Measurements from ENCODE around the gene UBXN7. TPM values are rescaled to one million over a fixed set of nuclear protein-coding genes. Genes with fewer than 3 reads are reported as not detected.

The UBXN7 gene
- total RNA-seq, 1 experiment from 2014 or later = 67.0 TPM

- ChIA-PET CTCF (no interaction called here), POLR2A (no interaction called here)
- BruUV-seq (replicated peaks) = no TSS peak
These were observed 82.2 kb downstream of the UBXN7 start for GRCh38 chr3:196350067-196350466.

GRCh38 chr3:196348698-196349097 lies 83.5 kb downstream of the UBXN7 start:
- POLR2A ChIA-PET = no interaction called here
- BruUV-seq (replicated peaks) = no TSS peak
- RAD21 ChIA-PET (ENCODE audit: low non-redundant PET in 1 of 2, low total read pairs in 2 of 2, uncharacterized antibody in 2 of 2, unreplicated experiment in 2 of 2) = no interaction called here

More at GRCh38 chr3:196350067-196350466, 82.2 kb downstream of the UBXN7 start:
- RAD21 ChIA-PET (ENCODE audit: low non-redundant PET in 1 of 2, low total read pairs in 2 of 2, uncharacterized antibody in 2 of 2, unreplicated experiment in 2 of 2) = no interaction called here
- TF ChIP-seq RAD21 (IDR thresholded peaks at IDR 0.05; ENCODE audit: low read depth) (no peak), CEBPB (IDR thresholded peaks at IDR 0.05; ENCODE audit: low read depth) (no peak), EZH2 (IDR thresholded peaks at IDR 0.05) (no peak), ZBTB33 (IDR thresholded peaks at IDR 0.05; ENCODE audit: extremely low read depth, insufficient replicate concordance, low read length) (no peak), POLR2AphosphoS5 (IDR thresholded peaks at IDR 0.05; ENCODE audit: low read depth, low read length) (no peak), JUND (IDR thresholded peaks at IDR 0.05) (no peak), CBX3 (IDR thresholded peaks at IDR 0.05; ENCODE audit: low read depth) (no peak), POLR2A (IDR thresholded peaks at IDR 0.05; ENCODE audit: borderline replicate concordance, extremely low read depth, insufficient read depth, insufficient read length) (no peak)
- no peaks in the 10 kb centered on the region for H3K9me3 ChIP-seq (ENCODE audit: control insufficient read depth in 1 of 2, insufficient read depth in 1 of 2, low read depth in 1 of 2, low read length in 2 of 2)
- H4K20me1 ChIP-seq (ENCODE audit: insufficient read depth) = no peaks in the 10 kb centered on the region
- no peak overlapping the region for H3K27ac ChIP-seq (ENCODE audit: low read depth, low read length)
- no peak for DNase-seq (ENCODE audit: low read depth, low spot score)
- intact Hi-C loops (cut with micrococcal nuclease) = no loop called here
- H3K36me3 ChIP-seq (ENCODE audit: control insufficient read depth in 1 of 2, insufficient read depth in 2 of 2, low read length in 2 of 2) = peaks cover under 1 to 5% of the 10 kb centered on the region in 2 experiments; a peak in 2 of 4 replicates
- H2AFZ ChIP-seq (ENCODE audit: low read depth, low read length, poor library complexity, severe bottlenecking) = no peak overlapping the region
- no peak for ATAC-seq
- H3K79me2 ChIP-seq (ENCODE audit: insufficient read depth, low read length) = no peaks in the 10 kb centered on the region
- H3K4me3 ChIP-seq (replicated peaks in 1 of 2; ENCODE audit: low read depth in 1 of 2, low read length in 2 of 2) = no peak overlapping the region
- no peak overlapping the region for H3K9ac ChIP-seq (ENCODE audit: low read length)
- H3K4me2 ChIP-seq (ENCODE audit: low read length) = no peak overlapping the region
- no peaks in the 10 kb centered on the region for H3K27me3 ChIP-seq (ENCODE audit: insufficient read depth, low read length)
- H3K4me1 ChIP-seq (ENCODE audit: control insufficient read depth in 1 of 2, insufficient read depth in 2 of 2, low read length in 2 of 2) = no peaks in the 10 kb centered on the region
- H3K9me2 ChIP-seq (ENCODE audit: insufficient read depth) = no peaks in the 10 kb centered on the region

More at GRCh38 chr3:196348698-196349097, 83.5 kb downstream of the UBXN7 start:
- Histone ChIP-seq H3K27me3 (ENCODE audit: insufficient read depth, low read length) (no peaks in the 10 kb centered on the region), H3K27ac (ENCODE audit: low read depth, low read length) (no peak overlapping the region), H3K9ac (ENCODE audit: low read length) (no peak overlapping the region), H3K9me3 (ENCODE audit: control insufficient read depth in 1 of 2, insufficient read depth in 1 of 2, low read depth in 1 of 2, low read length in 2 of 2) (no peaks in the 10 kb centered on the region), H4K20me1 (ENCODE audit: insufficient read depth) (no peaks in the 10 kb centered on the region), H3K4me2 (ENCODE audit: low read length) (no peak overlapping the region), H2AFZ (ENCODE audit: low read depth, low read length, poor library complexity, severe bottlenecking) (no peak overlapping the region), H3K79me2 (ENCODE audit: insufficient read depth, low read length) (no peaks in the 10 kb centered on the region), H3K36me3 (ENCODE audit: control insufficient read depth in 1 of 2, insufficient read depth in 2 of 2, low read length in 2 of 2) (peaks cover 0 to 5% of the 10 kb centered on the region in 2 experiments; a peak in 1 of 4 replicates), H3K4me1 (ENCODE audit: control insufficient read depth in 1 of 2, insufficient read depth in 2 of 2, low read length in 2 of 2) (no peaks in the 10 kb centered on the region), H3K4me3 (replicated peaks in 1 of 2; ENCODE audit: low read depth in 1 of 2, low read length in 2 of 2) (no peak overlapping the region), H3K9me2 (ENCODE audit: insufficient read depth) (no peaks in the 10 kb centered on the region)
- CTCF ChIA-PET = no interaction called here
- TF ChIP-seq ZFX (IDR thresholded peaks at IDR 0.05) = no peak
- no peak for TF ChIP-seq EZH2 (IDR thresholded peaks at IDR 0.05)
- TF ChIP-seq JUND (IDR thresholded peaks at IDR 0.05) = no peak
- no peak for DNase-seq (ENCODE audit: low read depth, low spot score)
- intact Hi-C loops (cut with micrococcal nuclease) = no loop called here
- ATAC-seq = no peak
